Measurements from ENCODE around the gene C19orf73.
A peak's percentile ranks its signal among the peaks of the same experiment; 100 is the strongest.

Gene C19orf73, protein sequence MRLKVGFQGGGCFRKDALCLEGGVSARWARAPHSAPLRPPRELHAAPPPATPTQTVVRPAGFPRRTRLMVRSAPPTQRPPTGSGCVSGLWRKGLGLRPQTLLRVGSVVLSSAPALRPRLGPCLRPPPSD

DNA sequence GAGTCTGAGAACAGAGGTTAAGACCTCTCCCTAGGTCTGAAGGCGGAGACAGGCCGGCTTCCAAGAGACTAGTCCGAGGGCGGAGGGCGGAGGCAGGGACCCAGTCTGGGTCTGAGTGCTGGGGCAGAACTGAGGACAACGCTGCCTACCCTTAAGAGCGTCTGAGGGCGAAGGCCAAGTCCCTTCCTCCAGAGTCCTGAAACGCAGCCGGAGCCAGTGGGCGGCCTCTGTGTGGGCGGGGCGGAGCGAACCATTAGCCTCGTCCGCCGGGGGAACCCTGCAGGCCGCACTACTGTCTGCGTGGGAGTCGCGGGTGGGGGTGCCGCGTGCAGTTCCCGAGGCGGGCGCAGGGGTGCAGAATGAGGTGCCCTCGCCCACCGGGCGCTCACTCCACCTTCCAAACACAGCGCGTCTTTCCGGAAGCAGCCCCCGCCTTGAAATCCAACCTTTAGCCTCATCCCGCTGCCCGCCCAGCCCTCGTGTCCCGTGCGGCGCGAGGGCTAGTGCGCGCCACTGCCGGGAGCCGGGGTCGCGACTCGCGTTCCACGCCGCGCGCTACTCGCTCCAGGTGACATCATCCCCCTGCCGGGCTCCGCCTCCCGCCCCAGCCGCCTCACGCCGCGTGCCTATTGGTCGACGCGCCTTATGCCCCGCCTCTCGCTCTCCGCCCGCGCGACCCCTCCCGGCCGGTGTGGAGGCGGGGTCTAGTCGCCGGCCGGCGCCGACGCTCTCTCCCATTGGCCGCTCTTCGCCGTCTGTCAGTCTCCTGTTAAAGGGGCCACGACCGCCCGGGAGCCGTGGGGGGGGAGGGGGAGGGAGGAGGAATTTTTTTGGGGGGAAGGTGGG is at the start of gene C19orf73:
C19orf73 (minus strand) TSS at position 579 of the 846 bp plus-strand sequence; CDS start at position 458, 121 bp downstream.
- peak within 1 kb of the TSS; percentile 85 to 97 (median 93) for H3K27ac ChIP-seq
- peak within 1 kb of the TSS; percentile 58 to 77 (median 66) for H3K4me3 ChIP-seq
- TF ChIP-seq Cebpa-rat (IDR thresholded peaks at IDR 0.05) = no peak
- H3K27me3 ChIP-seq = peaks cover 21 to 42% (median 34%) of the 10 kb centered on the region in 11 experiments
- peaks cover 47 to 56% (median 53%) of the 10 kb centered on the region in 10 experiments for H3K4me1 ChIP-seq
- H3K9me3 ChIP-seq (replicated peaks in 1 of 11) = no peaks in the 10 kb centered on the region
- H3K36me3 ChIP-seq = no peaks in the 10 kb centered on the region
- peak within 1 kb of the TSS; percentile 77 to 93 (median 88) for H3K9ac ChIP-seq
- peak within 1 kb of the TSS; percentile 86 to 100 (median 98) for H3K4me2 ChIP-seq
- peaks cover 0 to 25% (median 10%) of the 10 kb centered on the region in 11 experiments; a peak in 5 of 22 replicates for H4K20me1 ChIP-seq

DNA sequence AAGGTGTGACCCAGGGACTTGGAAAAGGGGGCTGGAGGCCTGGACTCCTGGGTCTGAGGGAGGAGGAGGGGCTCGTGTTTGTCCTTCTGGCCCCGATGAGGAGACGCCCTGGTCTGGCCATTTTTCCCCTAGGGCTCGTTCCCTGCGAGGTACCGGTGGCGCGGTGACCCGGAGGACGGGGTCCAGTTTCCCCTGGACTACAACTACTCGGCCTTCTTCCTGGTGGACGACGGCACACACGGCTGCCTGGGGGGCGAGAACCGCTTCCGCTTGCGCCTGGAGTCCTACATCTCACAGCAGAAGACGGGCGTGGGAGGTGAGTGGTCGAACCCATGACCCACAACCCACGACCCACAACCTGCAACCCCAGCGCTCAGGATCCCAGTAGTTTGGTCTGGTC is 49.5 kb upstream of the C19orf73 start:
- Histone ChIP-seq H3K9me3 (replicated peaks in 1 of 11) (no peaks in the 10 kb centered on the region), H3K4me1 (peaks cover 0 to 9% (median 2%) of the 10 kb centered on the region in 10 experiments; a peak in 2 of 20 replicates), H3K4me3 (no peak overlapping the region), H3K27me3 (no peaks in the 10 kb centered on the region), H3K36me3 (peaks cover 0 to 76% (median 9%) of the 10 kb centered on the region in 11 experiments; a peak in 10 of 22 replicates), H3K9ac (no peak overlapping the region), H4K20me1 (peaks cover 0 to 15% (median 0%) of the 10 kb centered on the region in 11 experiments; a peak in 5 of 22 replicates), H3K4me2 (no peak overlapping the region), H3K27ac (no peak overlapping the region)
- TF ChIP-seq Cebpa-rat (IDR thresholded peaks at IDR 0.05) = no peak

DNA sequence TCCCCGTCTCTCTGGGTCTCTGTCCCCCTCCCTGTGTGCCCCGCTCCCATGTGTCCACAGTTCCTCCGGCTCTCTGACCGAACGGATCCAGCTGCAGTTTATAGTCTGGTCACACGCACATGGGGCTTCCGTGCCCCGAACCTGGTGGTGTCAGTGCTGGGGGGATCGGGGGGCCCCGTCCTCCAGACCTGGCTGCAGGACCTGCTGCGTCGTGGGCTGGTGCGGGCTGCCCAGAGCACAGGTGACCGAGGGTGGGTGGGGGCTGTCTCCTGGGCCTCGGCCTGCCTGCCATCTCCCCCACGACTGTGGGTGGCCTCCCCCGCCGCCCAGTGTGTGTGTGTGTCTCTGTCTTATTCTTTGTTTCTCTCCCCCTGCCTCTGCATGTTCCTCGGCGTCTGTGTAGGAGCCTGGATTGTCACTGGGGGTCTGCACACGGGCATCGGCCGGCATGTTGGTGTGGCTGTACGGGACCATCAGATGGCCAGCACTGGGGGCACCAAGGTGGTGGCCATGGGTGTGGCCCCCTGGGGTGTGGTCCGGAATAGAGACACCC is 49.0 kb upstream of the C19orf73 start:
- Histone ChIP-seq H3K4me3 (no peak overlapping the region), H3K27me3 (no peaks in the 10 kb centered on the region), H3K4me1 (peaks cover 0 to 9% (median 2%) of the 10 kb centered on the region in 10 experiments; a peak in 2 of 20 replicates), H3K9me3 (replicated peaks in 1 of 11) (no peaks in the 10 kb centered on the region), H3K4me2 (no peak overlapping the region), H3K9ac (no peak overlapping the region), H3K27ac (no peak overlapping the region), H3K36me3 (peaks cover 0 to 71% (median 6%) of the 10 kb centered on the region in 11 experiments; a peak in 10 of 22 replicates), H4K20me1 (peaks cover 0 to 15% (median 0%) of the 10 kb centered on the region in 11 experiments; a peak in 5 of 22 replicates)
- TF ChIP-seq Cebpa-rat (IDR thresholded peaks at IDR 0.05) = no peak

DNA sequence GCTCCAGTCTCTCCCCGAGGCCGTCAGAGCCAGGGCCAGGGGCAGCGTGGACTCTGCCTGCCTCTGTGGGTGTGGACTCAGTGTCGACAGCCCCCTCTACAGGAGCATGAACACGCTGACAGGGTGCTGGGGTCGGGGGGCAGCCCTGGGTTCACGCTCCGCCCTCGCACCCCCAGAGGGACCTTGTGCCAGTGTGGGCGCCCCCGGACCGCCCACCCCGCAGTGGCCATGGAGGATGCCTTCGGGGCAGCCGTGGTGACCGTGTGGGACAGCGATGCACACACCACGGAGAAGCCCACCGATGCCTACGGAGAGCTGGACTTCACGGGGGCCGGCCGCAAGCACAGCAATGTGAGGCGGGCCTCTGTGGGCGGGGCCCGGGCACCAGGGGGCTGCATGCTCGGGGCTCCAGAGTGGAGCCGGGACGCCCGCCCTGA is 46.9 kb upstream of the C19orf73 start:
- peaks cover 0 to 19% (median 0%) of the 10 kb centered on the region in 11 experiments; a peak in 6 of 22 replicates for H4K20me1 ChIP-seq
- no peaks in the 10 kb centered on the region for H3K27me3 ChIP-seq
- H3K27ac ChIP-seq = no peak overlapping the region
- no peak for TF ChIP-seq Cebpa-rat (IDR thresholded peaks at IDR 0.05)
- H3K9ac ChIP-seq = peak overlapping the region in 1 of 11 experiments; percentile 24; a peak in 1 of 22 replicates
- H3K4me1 ChIP-seq = peaks cover under 1 to 26% (median 16%) of the 10 kb centered on the region in 10 experiments; a peak in 18 of 20 replicates
- H3K36me3 ChIP-seq = peaks cover 0 to 57% (median 0%) of the 10 kb centered on the region in 11 experiments; a peak in 6 of 22 replicates
- H3K4me2 ChIP-seq = no peak overlapping the region
- no peaks in the 10 kb centered on the region for H3K9me3 ChIP-seq (replicated peaks in 1 of 11)
- H3K4me3 ChIP-seq = no peak overlapping the region

DNA sequence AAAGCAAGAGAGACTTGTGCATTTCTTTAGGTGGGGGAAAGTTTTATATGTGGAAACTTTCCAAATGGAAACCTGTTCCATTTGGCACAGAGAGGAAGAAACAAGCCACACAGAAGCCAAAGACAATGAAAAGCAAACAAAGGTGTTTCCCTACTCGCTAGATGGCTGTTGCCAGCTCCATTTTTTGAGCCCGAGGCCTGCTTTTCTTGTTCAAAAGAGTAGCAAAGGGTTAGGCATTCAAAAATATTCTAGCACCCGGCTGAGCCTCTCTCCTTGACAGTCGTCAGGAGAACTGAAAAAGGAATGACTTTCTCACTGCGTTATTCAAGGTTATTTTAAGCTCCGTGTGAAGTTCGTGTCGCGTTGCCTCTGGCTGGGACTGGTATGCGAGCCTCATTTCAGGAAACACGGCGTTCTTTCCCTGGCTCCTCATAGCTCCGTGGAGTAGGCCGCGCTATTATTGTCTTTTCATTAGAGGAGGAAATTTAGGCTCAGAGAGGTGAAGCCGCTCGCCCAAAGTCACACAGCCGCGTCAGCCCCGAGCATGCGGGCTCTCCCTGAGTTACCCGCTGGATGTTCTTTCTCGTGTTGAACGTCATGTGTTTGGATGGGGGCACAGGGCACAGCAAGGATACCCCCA is 46.3 kb upstream of the C19orf73 start:
- H3K4me2 ChIP-seq = no peak overlapping the region; a peak in 1 of 22 replicates
- no peak overlapping the region; a peak in 1 of 22 replicates for H3K9ac ChIP-seq
- H3K4me3 ChIP-seq = no peak overlapping the region
- H4K20me1 ChIP-seq = peaks cover 0 to 25% (median 0%) of the 10 kb centered on the region in 11 experiments; a peak in 6 of 22 replicates
- H3K4me1 ChIP-seq = peaks cover 7 to 31% (median 19%) of the 10 kb centered on the region in 10 experiments; a peak in 19 of 20 replicates
- H3K27me3 ChIP-seq = no peaks in the 10 kb centered on the region
- peaks cover 0 to 56% (median 0%) of the 10 kb centered on the region in 11 experiments; a peak in 5 of 22 replicates for H3K36me3 ChIP-seq
- H3K27ac ChIP-seq = no peak overlapping the region
- no peaks in the 10 kb centered on the region for H3K9me3 ChIP-seq (replicated peaks in 1 of 11)
- TF ChIP-seq Cebpa-rat (IDR thresholded peaks at IDR 0.05) = no peak

DNA sequence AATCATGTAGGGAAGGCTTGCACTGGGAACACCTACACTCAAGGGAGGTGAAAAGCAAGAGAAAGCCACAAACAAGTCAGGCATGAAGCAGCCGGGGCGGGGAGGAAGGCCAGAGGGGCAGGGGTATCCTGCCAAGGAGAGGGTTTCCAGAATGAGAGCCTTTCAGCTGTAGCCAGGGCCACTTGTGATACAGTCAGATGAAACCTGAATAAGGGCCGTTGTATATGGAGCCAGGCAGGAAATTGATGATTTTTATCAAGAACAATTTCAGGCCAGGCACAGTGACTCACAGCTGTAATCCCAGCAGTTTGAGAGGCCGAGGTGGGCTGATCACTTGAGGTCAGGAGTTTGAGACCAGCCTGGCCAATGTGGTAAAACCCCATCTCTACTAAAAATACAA is 43.0 kb upstream of the C19orf73 start:
- Histone ChIP-seq H3K9ac (peak overlapping the region in 2 of 11 experiments; percentile 11 to 14; a peak in 1 of 22 replicates), H3K4me2 (peak overlapping the region in 9 of 11 experiments; percentile 36 to 78 (median 61); a peak in 17 of 22 replicates), H3K27me3 (no peaks in the 10 kb centered on the region; a peak in 2 of 22 replicates), H4K20me1 (peaks cover 0 to 32% (median 0%) of the 10 kb centered on the region in 11 experiments; a peak in 6 of 22 replicates), H3K9me3 (replicated peaks in 1 of 11) (no peaks in the 10 kb centered on the region), H3K36me3 (peaks cover 0 to 30% (median 0%) of the 10 kb centered on the region in 11 experiments; a peak in 3 of 22 replicates), H3K4me1 (peaks cover 27 to 45% (median 35%) of the 10 kb centered on the region in 10 experiments), H3K27ac (no peak overlapping the region), H3K4me3 (no peak overlapping the region)
- no peak for TF ChIP-seq Cebpa-rat (IDR thresholded peaks at IDR 0.05)

DNA sequence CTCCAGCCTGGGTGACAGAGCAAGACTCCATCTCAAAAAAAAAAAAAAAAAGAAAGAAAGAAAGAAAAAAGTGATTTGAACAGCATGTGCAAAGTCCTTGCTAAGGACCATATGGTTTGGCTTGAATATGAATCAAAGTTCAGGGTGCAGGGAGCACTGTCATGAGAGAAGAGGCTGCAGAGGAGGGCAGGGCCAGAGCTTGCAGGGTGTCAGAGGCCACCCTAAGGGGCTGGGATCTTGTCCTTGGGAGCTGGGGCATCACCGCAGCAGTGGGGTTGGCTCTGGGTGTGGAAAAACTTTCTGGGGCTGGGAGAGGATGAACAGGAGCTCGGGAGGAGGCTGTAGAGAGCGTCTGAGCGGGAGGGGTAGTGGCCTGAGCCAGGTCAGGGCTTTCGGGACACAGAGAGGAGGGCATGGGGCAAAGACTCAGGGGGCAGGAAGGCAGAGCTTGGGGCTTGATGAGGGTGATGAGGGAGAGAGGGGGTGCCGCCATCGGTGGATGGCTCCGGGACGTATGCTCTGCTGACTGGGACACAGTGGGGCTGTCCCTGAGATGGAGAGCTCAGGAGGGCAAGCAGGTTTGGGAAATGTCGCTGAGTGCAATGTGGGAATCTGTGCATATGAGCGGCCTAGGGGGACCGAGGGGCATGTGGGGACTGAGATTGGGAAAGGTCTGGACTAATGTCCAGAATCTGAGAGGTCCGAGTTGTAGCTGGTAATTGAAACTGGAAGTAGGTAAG is 41.7 kb upstream of the C19orf73 start:
- peaks cover 0 to 32% (median 0%) of the 10 kb centered on the region in 11 experiments; a peak in 6 of 22 replicates for H4K20me1 ChIP-seq
- no peak overlapping the region for H3K4me3 ChIP-seq
- peaks cover 27 to 55% (median 42%) of the 10 kb centered on the region in 10 experiments for H3K4me1 ChIP-seq
- peak overlapping the region in 1 of 11 experiments; percentile 31; a peak in 1 of 22 replicates for H3K9ac ChIP-seq
- no peak for TF ChIP-seq Cebpa-rat (IDR thresholded peaks at IDR 0.05)
- H3K4me2 ChIP-seq = peak overlapping the region in 2 of 11 experiments; percentile 18 to 29; a peak in 5 of 22 replicates
- H3K36me3 ChIP-seq = peaks cover 0 to 25% (median 0%) of the 10 kb centered on the region in 11 experiments; a peak in 3 of 22 replicates
- no peak overlapping the region for H3K27ac ChIP-seq
- peaks cover 0 to 7% (median 0%) of the 10 kb centered on the region in 11 experiments; a peak in 3 of 22 replicates for H3K27me3 ChIP-seq
- no peaks in the 10 kb centered on the region for H3K9me3 ChIP-seq (replicated peaks in 1 of 11)
